HG03439 (cell line): ENCODE results near the gene DNM3.

Experiments
- ATAC-seq: cut with Tn5 transposase; IDR thresholded peaks from one replicate; pipeline ENCODE4 v1.9.1; 2021; ENCODE audit warnings: mild to moderate bottlenecking, moderate library complexity; ENCODE audit not compliant: unreplicated experiment

DNM3 gene

DNA sequence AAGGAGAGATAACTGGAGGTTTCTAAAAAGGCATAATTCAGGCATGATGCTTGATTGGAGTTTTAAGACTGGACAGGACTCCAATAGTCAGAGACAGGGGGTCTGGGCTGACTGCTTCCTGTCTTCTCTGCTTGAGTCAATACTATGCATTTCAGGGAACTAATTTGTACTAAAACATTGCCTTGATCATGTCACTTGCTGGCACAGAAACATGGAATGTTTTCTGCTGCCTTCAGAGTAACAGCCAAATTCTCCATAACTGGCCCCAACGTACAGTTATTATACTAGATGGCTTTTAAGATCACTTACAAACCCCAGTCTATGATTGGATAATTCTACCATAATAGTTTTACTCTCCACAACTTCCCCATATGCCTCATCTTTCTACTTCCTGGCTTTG, 247.0 kb downstream of the DNM3 start:
- no peak for ATAC-seq

DNA sequence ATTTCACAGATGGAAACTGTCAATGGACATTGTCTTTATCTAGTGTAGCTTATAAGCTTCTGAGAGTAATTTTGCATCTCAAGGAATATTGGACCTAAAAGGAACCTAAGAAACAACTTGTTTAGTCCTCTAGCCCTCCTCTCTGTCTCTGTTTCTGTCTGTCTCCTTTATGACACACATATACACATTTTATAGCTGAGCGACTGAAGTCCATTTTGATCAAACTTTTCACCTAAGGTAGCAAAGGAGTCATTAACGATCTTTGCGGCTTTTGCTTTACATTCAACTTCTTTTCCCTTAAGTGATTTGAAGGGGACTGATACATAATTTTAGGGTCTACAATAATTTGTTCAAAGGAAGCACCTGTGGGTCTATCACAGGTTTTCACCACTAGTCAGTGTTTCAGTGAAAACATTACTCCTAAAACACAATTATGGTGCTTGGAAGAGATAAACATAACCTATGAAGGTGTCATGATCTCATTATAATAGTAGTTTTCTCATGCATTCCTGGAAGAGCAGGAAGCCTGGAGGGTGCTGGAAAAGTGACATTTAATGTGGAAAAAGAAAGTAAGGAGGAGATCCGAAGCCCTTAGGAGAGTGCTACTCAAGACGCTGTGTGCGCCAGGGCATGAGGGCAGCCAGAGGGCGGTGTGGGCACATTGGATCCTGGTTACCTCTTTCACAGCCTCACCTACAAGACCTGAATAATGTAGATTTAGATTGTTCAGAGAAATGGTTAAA, 248.6 kb downstream of the DNM3 start:
- no peak for ATAC-seq

DNA sequence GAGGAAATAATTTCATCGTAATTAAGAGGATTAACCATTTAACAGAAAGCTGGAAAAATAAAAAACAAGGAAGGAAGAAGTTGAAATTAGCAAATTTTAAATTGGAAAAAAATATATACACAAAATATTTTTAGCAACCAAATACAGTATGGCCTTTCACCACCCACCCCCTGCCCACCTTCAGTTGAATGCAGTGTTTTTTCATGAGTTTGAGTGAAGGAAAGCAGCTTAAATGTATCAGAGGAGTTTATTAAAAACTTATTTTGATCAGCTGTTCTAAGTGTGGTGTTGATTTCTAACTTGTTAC, 249.2 kb downstream of the DNM3 start:
- no peak for ATAC-seq

DNA sequence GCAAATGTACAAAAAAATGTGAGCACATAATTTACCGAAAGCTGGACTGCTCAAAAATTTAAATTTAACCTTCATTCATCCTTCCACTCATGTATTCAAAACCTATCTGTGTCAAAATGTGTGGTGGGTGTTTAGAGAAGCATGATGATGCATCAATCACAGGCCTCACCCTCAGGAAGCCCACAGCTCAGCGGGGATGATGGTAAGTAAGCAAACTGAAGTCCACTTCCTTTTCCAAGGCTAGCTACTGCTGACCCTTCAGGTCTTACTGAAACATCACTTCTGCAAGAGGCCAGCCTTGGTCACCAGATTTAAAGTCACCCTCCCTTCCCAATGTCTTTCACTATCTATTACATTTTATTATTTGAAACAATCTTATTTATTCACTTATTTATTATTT, 254.5 kb downstream of the DNM3 start:
- no peak for ATAC-seq

DNA sequence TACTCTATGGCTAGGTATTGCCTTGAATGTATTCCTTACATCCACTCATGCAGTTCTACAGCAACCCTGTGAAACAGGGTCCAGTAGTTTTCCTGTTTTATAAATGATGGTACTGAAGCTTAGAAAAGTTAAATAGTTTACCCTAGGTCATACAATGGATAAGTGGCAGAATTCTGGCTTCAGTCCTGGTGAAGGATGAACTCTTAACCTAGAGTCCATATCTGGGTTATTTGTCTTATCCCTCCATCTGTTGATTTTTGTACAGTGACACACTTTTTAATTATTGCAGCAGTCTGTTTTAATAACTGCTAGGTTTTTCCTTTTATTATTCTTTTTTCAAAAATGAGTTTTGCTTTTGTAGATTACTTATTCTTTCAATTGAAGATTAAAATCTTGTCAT, 263.9 kb downstream of the DNM3 start:
- ATAC-seq: no peak

DNA sequence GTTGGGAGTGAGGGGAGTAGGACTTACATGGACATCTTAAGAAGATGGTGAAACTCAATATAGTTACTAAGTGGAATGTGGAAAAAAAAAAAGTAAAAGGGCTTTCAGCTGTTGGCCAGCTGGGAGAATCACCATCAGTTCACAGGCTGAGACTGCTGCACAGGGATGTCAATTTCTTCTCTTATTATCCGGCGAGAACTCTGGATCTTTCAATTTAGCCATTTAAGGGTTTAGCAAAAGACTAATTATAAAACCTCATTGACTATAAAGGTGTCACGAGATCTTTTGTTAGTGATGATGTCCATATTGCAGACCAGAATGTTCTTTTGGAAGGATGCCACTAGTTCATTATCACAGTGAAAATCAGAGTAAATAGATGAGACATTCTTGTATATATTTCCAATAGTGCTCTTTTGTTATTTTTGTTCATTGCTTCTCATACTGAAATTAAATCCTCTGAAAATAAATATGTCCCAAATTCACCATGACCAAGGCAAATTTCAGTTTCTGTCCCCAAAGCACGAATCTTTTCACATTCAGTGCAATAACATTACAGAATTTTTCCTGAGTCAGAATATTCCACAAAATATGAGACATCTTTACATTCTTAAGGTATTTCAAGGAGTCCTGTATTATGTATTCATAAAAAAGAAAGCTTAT, 266.1 kb downstream of the DNM3 start:
- ATAC-seq: no peak

DNA sequence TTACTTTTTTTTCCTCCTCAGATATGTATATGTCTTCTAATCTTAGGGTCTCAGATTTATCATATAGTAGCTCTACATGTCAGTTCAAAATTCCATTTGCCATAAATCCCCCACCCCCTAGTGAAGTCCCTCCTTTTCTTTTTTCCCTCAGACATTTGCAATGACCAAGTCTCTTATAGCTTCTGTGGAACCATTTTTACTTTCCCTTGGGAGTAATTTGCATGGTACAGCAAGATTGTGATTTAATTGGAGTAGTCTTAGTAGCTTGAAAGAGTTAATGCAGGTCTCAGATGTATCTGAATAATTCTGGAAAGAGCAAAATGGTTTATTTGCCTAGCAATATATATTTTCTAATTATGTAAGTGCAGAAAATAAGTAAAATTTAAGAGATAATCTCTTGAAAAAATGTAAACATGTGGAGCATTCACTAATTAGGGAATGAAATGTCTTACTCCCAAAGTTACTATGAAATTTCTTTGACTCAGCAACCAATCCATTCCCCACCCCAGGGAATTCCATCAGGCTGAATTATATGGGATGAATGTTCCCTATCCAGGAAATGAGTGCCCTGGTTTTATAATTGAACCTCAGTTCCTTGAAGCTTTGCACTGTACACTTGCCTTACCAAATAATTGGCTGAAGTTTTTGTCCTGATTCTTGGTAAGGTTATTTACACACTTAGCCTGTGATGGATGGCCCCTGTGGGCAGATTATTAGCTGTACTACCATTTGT, 267.0 kb downstream of the DNM3 start:
- no peak for ATAC-seq

DNA sequence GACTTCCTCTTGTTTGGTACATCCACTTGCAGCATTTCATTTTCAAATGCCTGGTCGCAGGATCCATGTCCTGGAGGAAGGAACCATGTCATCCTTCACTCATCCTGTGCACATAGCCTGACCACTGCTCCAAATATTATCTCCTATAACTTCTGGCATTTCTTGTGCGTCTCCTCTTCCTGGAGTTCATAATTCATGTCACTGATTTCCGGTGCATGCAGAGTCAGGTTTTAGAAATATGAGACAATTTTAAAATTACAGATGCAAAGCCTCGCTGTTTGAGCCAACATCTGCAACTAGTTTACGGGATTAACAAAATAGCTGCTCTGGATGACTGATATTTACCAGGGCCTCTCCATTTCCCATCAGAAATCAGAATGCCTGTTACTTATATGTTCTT, 268.1 kb downstream of the DNM3 start:
- ATAC-seq: no peak

DNA sequence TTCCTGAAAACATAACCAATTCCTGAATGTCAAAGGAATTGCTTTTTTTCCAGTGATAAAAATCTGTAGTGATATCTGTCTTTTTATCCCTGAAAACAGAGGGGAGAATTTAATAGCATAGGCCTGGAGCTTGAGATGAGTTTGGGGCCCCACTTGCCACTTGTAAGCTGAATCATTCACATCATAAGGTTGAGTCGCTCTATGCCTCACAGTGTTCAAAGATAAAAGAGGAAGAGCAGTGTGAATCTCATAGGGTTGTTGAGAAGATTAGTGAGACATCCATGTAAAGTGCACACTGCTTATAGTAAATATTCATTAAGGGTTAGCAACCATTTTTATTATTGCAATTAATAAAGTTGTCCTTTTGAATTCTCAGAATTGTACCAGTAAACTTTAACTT, 271.3 kb downstream of the DNM3 start:
- no peak for ATAC-seq

DNA sequence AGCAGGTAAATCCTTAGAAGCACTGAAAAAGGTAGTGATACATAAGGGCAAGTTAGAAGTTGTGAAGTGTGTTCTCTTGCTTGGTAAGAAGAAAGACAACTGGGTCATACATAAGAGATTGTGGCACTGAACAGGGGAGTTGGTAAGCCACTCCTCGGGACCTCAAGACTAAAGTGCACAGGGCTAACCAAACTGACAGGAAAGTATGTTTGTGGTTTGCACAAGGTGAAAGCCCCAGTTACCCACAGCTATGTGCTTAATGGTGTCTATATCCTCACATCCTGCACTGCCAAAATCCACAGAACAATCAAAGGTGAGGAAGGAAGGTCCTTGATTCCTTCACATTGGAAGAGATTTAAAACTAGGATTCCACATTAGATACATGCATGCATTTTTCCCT, 276.5 kb downstream of the DNM3 start:
- ATAC-seq: no peak

DNA sequence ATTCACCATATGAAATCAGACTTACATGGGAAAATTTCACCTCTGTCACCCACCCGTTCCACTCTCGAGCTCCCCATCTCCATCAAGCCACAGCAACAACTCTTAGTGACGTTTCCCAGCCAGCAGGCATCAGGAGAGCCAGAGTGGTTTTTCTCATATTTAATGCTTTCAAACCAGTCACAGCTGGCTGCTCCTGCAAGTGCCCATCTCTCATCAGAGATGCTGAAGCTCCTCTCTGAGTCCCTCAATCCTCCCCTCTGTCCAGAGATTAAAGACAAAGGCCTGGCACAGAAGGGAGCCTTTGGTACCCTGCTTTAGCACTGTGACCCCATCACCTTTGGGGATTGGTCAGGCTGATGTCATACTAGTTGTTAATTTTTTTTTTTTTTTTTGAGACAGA, 277.3 kb downstream of the DNM3 start:
- no peak for ATAC-seq

DNA sequence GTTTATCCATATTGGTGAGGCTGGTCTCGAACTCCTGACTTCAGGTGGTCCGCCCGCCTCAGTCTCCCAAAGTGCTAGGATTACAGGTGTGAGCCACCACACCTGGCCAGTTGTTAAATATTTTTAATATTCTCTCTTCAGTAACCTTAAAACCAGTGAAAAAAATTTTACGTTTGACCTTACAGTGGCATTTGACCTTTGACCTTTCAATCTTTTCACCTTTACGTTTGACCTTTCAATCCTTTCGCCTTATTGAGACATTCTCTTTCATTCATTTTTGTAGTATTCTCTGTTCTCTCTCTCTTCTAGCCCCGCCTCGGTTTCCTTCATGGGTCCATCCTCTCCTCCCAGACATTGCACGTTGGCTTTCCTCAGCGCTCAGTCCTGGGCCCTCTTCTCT, 277.9 kb downstream of the DNM3 start:
- ATAC-seq: no peak

DNA sequence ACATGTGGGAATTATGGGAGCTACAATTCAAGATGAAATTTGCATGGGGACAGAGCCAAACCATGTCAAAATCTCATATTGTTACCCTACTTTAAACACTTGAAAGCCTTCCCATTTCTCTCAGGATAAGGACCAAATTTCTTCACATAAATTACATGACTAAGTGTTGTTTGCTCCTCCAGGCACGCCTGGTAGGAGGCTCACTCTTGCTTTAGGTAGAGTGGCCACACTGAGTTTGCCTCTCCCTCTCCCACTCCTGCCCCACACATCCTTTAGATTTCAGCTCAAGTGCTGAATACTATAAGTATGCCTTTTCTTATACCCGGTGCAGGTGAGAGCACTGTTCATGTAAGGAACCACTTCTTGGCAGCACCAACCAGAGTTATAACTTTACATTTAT, 279.1 kb downstream of the DNM3 start:
- ATAC-seq: no peak

DNA sequence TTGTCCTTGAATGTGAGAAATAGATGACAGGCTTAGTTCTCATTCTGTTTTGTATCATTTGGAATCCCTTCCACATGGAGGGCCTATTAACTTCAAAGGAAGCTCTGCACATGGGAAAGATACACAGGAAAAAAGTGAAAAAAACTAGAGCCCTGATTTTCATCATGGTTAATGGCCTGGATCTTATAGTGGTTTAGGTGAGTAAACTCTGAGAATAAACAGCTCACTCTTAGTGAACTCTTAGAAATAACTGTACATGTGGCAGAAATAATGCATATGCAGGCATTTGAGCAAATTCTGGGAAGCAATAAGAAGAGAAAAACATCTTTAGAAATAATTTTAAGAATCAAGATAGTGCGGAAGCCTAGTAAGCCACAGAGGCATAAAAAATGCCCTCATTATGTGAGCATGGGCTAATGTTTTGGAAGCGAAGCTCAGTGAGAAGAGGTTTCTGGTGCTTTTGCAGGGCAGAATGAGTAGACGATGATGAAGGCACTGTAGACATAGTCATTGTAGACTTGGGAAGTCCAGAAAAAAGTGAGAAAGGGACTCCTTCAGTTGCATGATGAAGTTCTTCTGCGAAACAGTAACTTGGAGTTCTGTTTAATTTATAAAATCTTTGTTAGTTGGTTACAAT, 279.9 kb downstream of the DNM3 start:
- ATAC-seq: no peak

DNA sequence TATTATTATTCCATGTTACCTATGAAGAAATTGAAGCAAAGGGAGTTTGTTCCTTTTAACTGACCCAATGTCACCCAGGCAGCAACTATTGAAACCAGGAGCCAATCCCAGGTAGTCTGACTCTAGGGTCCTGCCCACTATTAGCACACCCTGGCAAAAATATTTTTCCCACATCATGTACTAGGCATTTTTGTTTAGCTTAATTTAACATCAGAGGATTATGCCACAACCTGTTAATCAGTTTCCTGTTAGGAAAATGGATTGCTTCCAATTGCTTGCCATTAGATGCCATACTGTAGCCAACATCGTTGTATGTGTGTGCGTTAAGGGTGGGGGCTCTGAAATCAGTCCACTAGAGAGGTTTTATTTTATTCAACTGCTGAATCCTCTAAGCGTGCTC, 281.1 kb downstream of the DNM3 start:
- no peak for ATAC-seq

DNA sequence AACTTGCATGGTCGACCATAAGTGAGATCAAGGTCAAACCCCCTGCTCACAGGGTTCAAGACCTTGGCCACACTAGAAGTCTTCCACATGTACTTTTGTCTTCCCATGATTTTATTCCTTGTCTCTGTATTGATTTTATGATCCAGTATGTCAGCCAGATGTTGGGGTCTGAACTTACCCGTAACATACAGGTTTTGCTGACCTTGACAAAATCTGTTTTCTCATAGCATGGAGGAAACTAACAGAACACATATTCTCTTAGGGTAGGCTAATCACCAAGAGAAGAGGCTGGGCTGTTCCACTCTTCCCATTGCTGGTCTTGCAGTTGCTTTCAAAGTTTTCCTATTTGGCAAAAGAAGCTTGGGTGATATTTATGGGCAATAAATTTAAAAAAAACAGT, 284.0 kb downstream of the DNM3 start:
- ATAC-seq: no peak

DNA sequence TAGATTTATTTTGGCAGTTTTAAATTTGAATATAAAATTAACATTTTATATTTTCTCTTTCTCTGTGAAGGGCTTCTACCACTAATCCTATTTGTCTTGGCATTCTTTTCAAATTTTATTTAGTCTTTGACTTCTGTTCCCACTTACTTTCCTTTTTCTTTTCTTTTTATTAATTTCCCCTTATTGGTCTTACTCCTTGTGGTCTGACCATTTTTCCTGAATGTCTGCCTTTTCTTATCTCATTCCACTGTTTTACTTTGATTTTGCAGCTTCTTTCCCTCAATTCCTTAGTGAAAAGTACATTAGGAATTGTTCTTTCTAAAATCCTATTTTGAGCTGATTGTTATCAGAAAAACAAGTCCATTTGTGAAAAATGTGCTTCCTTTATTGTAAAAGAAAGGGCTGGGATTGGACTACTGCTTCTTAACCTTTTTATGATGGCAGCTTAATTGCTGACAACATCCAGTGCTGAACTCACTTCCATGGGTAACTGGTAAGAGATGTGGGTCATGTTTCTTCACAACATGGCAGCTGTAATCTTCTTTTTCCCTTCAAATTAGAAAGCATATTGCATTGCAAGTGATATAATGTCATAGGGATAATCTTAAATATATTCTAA, 284.6 kb downstream of the DNM3 start:
- ATAC-seq: no peak

DNA sequence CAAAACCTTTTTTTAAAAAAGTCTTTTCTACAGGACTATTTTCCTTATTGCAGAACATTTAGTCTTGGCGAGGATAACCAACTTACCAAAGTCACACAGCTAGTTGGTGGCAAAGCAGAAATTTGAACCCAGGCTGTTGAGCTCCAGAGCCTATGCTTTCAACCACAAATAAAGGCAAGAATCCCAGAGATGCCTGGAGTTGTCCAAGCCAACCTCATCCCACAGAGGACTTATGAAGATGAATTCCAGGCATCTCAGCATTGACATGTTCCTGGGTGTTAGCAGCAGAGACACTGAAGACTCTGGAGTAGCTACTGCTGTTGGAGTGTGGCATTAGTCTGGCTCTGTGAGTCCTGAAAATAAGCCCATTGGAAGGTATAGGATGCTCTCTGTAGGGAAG, 291.5 kb downstream of the DNM3 start:
- no peak for ATAC-seq

DNA sequence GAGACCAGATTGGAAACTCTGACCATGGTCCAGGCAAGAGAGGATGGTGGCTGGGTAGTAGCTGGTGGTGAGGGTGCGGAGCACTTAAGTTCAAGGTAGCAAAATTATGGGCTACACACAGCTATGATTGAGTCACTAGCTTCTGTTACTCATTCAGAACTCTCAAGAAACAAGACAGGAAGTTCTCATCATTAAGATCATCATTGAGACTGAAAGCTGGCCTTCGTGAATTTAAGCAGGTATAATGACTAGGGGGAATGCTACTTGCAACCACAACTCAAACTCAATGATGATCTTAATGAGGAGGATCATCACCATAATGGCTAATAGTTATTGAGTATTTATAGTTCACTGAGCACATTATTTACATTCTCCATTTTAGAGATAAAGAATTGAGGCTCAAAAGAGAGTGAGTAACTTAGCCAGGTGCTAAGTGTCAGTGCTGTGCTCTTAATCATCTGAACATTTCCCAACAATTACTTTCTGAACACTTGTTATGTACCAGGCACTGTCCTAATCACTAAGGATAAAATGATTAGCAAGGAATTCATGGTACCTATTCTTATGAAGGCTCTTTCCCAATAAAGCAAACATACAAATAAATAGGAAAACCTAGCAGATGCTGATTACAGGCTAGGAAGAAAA, 292.9 kb downstream of the DNM3 start:
- no peak for ATAC-seq

DNA sequence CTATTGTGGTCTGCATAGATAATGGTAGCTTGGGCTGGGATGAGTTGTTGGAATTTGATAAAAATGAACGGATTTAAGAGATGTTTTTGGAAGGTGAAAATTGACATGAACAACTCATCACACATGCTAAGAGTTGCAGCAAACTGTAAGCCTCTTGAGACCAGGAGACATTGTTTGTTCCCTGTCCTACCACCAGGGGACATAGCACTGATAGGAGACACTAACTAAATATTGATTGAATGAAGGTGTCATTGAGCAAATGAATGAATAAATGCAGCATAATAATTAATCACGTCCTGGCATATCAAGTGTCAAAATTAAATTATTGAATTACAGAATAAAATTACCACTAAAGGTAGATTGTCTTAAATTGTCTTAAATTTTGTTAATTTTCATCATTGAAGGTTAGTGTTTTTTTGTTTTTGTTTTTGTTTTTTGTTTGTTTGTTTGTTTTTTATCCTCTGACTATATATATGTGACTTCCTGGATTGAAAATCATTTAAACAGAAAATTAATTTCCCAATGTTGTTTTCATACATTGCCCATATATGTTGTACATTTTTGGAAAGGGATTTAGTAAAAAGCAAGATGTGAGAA, 293.9 kb downstream of the DNM3 start:
- no peak for ATAC-seq
